ENCODE results near the gene CLDN9. TPM values are rescaled to one million over a fixed set of nuclear protein-coding genes. Genes with fewer than 3 reads are reported as not detected.

Gene CLDN9
- total and polyA plus RNA-seq, 5 donors from 2014 or later: not detected

Other genes with a start within 250 kb of the CLDN9 start
- 96.5 TPM for gene ELOB, start 235.6 kb upstream of the CLDN9 start, total RNA-seq
- 100 to 1,000 TPM; 250 to 359 (median 297) TPM for gene ELOB, start 235.6 kb upstream of the CLDN9 start, polyA plus RNA-seq
- gene PRSS33, start 225.4 kb upstream of the CLDN9 start, total RNA-seq: not detected
- gene PRSS33, start 225.4 kb upstream of the CLDN9 start, polyA plus RNA-seq: not detected
- gene PRSS41, start 214.5 kb upstream of the CLDN9 start, total RNA-seq: not detected
- gene PRSS41, start 214.5 kb upstream of the CLDN9 start, polyA plus RNA-seq: not detected
- not detected for gene PRSS21, start 195.7 kb upstream of the CLDN9 start, total RNA-seq
- gene PRSS21, start 195.7 kb upstream of the CLDN9 start, polyA plus RNA-seq: 1 to 10 TPM in 3 of 4 donors, under 1 TPM in 1; 0.43 to 8.4 (median 4.1) TPM
- gene ZG16B, start 182.6 kb upstream of the CLDN9 start, total RNA-seq: not detected
- 1 to 10 TPM in 2 of 4 donors, under 1 TPM in 2; 0.60 to 2.4 (median 1.4) TPM for gene ZG16B, start 182.6 kb upstream of the CLDN9 start, polyA plus RNA-seq
- not detected for gene PRSS22, start 154.8 kb upstream of the CLDN9 start, total RNA-seq
- gene PRSS22, start 154.8 kb upstream of the CLDN9 start, polyA plus RNA-seq: not detected
- 12.8 TPM for gene FLYWCH2, start 129.7 kb upstream of the CLDN9 start, total RNA-seq
- 10 to 100 TPM; 14.8 to 27.1 (median 18.3) TPM for gene FLYWCH2, start 129.7 kb upstream of the CLDN9 start, polyA plus RNA-seq
- 74.8 TPM for gene FLYWCH1, start 101.0 kb upstream of the CLDN9 start, total RNA-seq
- gene FLYWCH1, start 101.0 kb upstream of the CLDN9 start, polyA plus RNA-seq: 10 to 100 TPM in 3 of 4 donors, 1 to 10 TPM in 1; 6.6 to 13.7 (median 12.7) TPM
- not detected for gene KREMEN2, start 48.6 kb upstream of the CLDN9 start, total RNA-seq
- not detected for gene KREMEN2, start 48.6 kb upstream of the CLDN9 start, polyA plus RNA-seq
- 5.6 TPM for gene PAQR4, start 43.6 kb upstream of the CLDN9 start, total RNA-seq
- gene PAQR4, start 43.6 kb upstream of the CLDN9 start, polyA plus RNA-seq: 1 to 10 TPM; 2.2 to 8.0 (median 4.4) TPM
- 5.7 TPM for gene PKMYT1, start 32.5 kb upstream of the CLDN9 start, total RNA-seq
- gene PKMYT1, start 32.5 kb upstream of the CLDN9 start, polyA plus RNA-seq: 1 to 10 TPM; 1.5 to 7.2 (median 2.3) TPM
- not detected for gene CLDN6, start 5.3 kb downstream of the CLDN9 start, total RNA-seq
- gene CLDN6, start 5.3 kb downstream of the CLDN9 start, polyA plus RNA-seq: not detected
- 0.94 TPM for gene TNFRSF12A, start 7.4 kb downstream of the CLDN9 start, total RNA-seq
- 1 to 10 TPM in 1 of 4 donors, under 1 TPM in 2, not detected in 1; 0.69 to 1.2 (median 0.78) TPM for gene TNFRSF12A, start 7.4 kb downstream of the CLDN9 start, polyA plus RNA-seq
- gene HCFC1R1, start 11.0 kb downstream of the CLDN9 start, total RNA-seq: 12.9 TPM
- gene HCFC1R1, start 11.0 kb downstream of the CLDN9 start, polyA plus RNA-seq: 10 to 100 TPM; 18.0 to 20.7 (median 19.0) TPM
- gene THOC6, start 11.1 kb downstream of the CLDN9 start, total RNA-seq: 16.2 TPM
- gene THOC6, start 11.1 kb downstream of the CLDN9 start, polyA plus RNA-seq: 10 to 100 TPM; 37.1 to 49.2 (median 41.0) TPM
- gene BICDL2, start 24.0 kb downstream of the CLDN9 start, total RNA-seq: not detected
- not detected for gene BICDL2, start 24.0 kb downstream of the CLDN9 start, polyA plus RNA-seq
- 1.6 TPM for gene MMP25, start 33.6 kb downstream of the CLDN9 start, total RNA-seq
- gene MMP25, start 33.6 kb downstream of the CLDN9 start, polyA plus RNA-seq: 1 to 10 TPM in 1 of 4 donors, under 1 TPM in 2, not detected in 1; 0.16 to 1.0 (median 0.29) TPM
- gene IL32, start 52.7 kb downstream of the CLDN9 start, total RNA-seq: 1,611 TPM
- gene IL32, start 52.7 kb downstream of the CLDN9 start, polyA plus RNA-seq: 1,000 to 10,000 TPM; 3,219 to 6,021 (median 4,004) TPM
- gene ZSCAN10, start 86.4 kb downstream of the CLDN9 start, total RNA-seq: 0.81 TPM
- gene ZSCAN10, start 86.4 kb downstream of the CLDN9 start, polyA plus RNA-seq: not detected
- not detected for gene ZNF205, start 99.7 kb downstream of the CLDN9 start, total RNA-seq
- not detected for gene ZNF205, start 99.7 kb downstream of the CLDN9 start, polyA plus RNA-seq
- gene ZNF213, start 122.1 kb downstream of the CLDN9 start, total RNA-seq: 3.8 TPM
- 1 to 10 TPM; 1.9 to 2.3 (median 2.1) TPM for gene ZNF213, start 122.1 kb downstream of the CLDN9 start, polyA plus RNA-seq
- not detected for gene OR1F1, start 175.3 kb downstream of the CLDN9 start, total RNA-seq
- under 1 TPM in 3 of 4 donors, not detected in 1; 0.20 to 0.70 (median 0.61) TPM for gene OR1F1, start 175.3 kb downstream of the CLDN9 start, polyA plus RNA-seq
- 12.8 TPM for gene ZNF200, start 222.2 kb downstream of the CLDN9 start, total RNA-seq
- gene ZNF200, start 222.2 kb downstream of the CLDN9 start, polyA plus RNA-seq: 10 to 100 TPM; 15.3 to 24.5 (median 19.5) TPM
- not detected for gene MEFV, start 243.7 kb downstream of the CLDN9 start, total RNA-seq
- gene MEFV, start 243.7 kb downstream of the CLDN9 start, polyA plus RNA-seq: not detected